Kidney epithelial cell (primary cell): Measurements from ENCODE around the gene CWC15. TPM values are rescaled to one million over a fixed set of nuclear protein-coding genes. Genes with fewer than 3 reads are reported as not detected.
"Not testable (repeated sequence)": the region's sequence is repeated elsewhere in the genome, so short reads cannot be mapped to it uniquely, and the experiment has no call there.

Source experiments
- DNase-seq: peaks from one replicate; pipeline ENCODE4 v3.0.0-alpha.2; 2010; ENCODE audit warnings: low read depth
- H3K27me3 ChIP-seq: 2 replicates; pipeline ENCODE4 v1.6.0; 2011; ENCODE audit warnings: low read length; ENCODE audit not compliant: control insufficient read depth, insufficient read depth
- H3K36me3 ChIP-seq: 2 replicates; pipeline ENCODE4 v1.5.1; 2011; ENCODE audit warnings: low read length; ENCODE audit not compliant: control insufficient read depth, insufficient read depth
- H3K4me3 ChIP-seq: 2 replicates; pipeline ENCODE4 v1.5.1; 2011; ENCODE audit warnings: low read depth, mild to moderate bottlenecking, control low read depth, low read length
- total RNA-seq: library from RNA; depleted of rRNA; stranded (reverse); fragments of >200 nt; gene quantifications from 2 replicates; pipeline ENCODE4 v1.2.3, GENCODE V29; 2015
- TF ChIP-seq, protein P1 (sequence below): IDR thresholded peaks from 2 replicates; pipeline ENCODE4 v1.5.1; 2011; ENCODE audit warnings: mild to moderate bottlenecking, moderate library complexity, low read length, control low read depth, inconsistent platforms; ENCODE audit not compliant: insufficient read depth, poor library complexity, severe bottlenecking

The CWC15 gene
- total RNA-seq, 1 donor from 2014 or later, result 43.4 TPM

- Histone ChIP-seq H3K27me3 (no peaks in the 10 kb centered on the region), H3K4me3 (no peak overlapping the region), H3K36me3 (no peaks in the 10 kb centered on the region)
- TF ChIP-seq, protein P1, sequence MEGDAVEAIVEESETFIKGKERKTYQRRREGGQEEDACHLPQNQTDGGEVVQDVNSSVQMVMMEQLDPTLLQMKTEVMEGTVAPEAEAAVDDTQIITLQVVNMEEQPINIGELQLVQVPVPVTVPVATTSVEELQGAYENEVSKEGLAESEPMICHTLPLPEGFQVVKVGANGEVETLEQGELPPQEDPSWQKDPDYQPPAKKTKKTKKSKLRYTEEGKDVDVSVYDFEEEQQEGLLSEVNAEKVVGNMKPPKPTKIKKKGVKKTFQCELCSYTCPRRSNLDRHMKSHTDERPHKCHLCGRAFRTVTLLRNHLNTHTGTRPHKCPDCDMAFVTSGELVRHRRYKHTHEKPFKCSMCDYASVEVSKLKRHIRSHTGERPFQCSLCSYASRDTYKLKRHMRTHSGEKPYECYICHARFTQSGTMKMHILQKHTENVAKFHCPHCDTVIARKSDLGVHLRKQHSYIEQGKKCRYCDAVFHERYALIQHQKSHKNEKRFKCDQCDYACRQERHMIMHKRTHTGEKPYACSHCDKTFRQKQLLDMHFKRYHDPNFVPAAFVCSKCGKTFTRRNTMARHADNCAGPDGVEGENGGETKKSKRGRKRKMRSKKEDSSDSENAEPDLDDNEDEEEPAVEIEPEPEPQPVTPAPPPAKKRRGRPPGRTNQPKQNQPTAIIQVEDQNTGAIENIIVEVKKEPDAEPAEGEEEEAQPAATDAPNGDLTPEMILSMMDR, result no peak
- DNase-seq, result no peak
Observed at GRCh38 chr11:94922321-94923003, 50.9 kb downstream of the CWC15 start.

DNA sequence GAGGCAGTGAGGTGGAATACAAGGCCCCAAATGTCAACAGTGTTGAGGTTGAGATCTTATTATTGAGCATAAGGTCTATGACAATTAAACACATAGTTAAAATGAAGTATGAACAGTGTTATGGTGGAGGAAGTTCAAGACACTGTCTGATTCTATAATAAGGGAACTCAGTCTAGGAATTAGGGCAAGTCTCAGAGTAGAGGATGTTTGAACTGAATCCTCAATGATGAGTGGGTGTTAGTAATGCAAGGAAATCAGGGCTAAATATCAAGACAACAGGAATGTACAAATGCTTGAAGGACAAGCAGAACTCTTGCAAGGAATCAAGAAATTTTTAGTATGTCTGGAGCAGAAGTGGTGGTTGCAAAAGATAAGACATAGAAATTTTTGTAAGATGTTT is 53.0 kb downstream of the CWC15 start:
- TF ChIP-seq, protein P1, result no peak
- H3K27me3 ChIP-seq, result no peaks in the 10 kb centered on the region
- H3K4me3 ChIP-seq, result no peak overlapping the region
- DNase-seq, result no peak
- H3K36me3 ChIP-seq, result no peaks in the 10 kb centered on the region

DNA sequence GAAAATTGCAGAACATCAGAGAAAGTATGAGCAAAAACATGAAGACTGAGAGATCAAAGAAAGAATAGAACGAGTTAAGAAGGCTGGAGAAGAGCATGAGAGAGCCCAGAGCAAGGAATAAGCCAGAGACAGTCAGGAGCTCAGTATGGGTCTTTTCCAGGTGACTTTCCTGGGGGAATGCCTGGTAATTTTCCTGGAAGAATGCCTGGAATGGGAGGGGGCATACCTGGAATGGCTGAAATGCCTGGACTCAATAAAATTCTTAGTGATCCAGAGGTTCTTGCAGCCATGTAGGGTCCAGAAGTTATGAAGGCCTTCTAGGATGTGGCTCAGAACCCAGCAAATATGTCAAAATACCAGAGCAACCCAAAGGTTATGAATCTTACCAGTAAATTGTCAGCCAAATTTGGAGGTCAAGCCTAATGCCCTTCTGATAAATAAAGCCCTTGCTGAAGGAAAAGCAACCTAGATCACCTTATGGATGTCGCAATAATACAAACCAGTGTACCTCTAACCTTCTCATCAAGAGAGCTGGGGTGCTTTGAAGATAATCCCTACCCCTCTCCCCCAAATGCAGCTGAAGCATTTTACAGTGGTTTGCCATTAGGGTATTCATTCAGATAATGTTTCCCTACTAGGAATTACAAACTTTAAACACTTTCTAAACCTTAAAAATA is 59.5 kb downstream of the CWC15 start:
- DNase-seq, H3K27me3 ChIP-seq, H3K36me3 ChIP-seq, H3K4me3 ChIP-seq: not testable (repeated sequence)

DNA sequence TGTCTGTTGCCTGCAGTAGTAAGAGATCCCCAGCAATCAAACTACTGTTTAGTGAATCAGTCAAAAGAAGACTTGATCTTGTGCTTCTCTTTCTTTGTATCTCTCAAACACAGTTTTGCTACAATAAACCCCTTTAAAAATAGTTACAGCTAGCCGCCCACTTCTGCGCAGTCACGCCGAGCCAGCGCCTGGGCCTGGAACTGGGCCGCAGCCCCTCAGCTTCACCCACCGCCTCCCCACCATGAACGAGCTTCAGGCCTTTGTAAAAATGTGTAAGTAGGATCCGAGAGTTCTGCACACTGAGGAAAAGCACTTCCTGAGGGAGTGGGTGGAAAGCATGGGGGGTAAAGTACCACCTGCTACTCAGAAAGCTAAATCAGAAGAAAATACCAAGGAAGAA is 60.5 kb downstream of the CWC15 start:
- H3K36me3 ChIP-seq, result no peaks in the 10 kb centered on the region
- H3K27me3 ChIP-seq, result no peaks in the 10 kb centered on the region
- H3K4me3 ChIP-seq, result no peak overlapping the region
- TF ChIP-seq, protein P1, result no peak
- DNase-seq, result no peak

Other genes with a start within 250 kb of the CWC15 start
- gene AMOTL1, start 205.2 kb downstream of the CWC15 start, total RNA-seq, result 48.8 TPM in 2 replicates
- 1.5 and 2.7 TPM in 2 replicates for gene KDM4D, start 153 bp upstream of the CWC15 start, total RNA-seq
- not detected in 2 replicates for gene KDM4E, start 51.7 kb upstream of the CWC15 start, total RNA-seq
- not detected in 2 replicates for gene KDM4F, start 75.9 kb upstream of the CWC15 start, total RNA-seq
- 34.2 and 39.8 TPM in 2 replicates for gene SRSF8, start 93.4 kb upstream of the CWC15 start, total RNA-seq
- gene ENDOD1, start 116.3 kb upstream of the CWC15 start, total RNA-seq, result 33.1 and 38.4 TPM in 2 replicates